ENCODE measurements around the gene SDC4. TPM values are rescaled to one million over a fixed set of nuclear protein-coding genes. Genes with fewer than 3 reads are reported as not detected.

SDC4 gene
- total and polyA plus RNA-seq, 10 of the 15 experiments (the other 5 are each of a cell fraction or from before 2014, with no cell fraction given) = 0.52 to 11.3 (median 1.4) TPM

- WGBS (ENCODE audit: insufficient coverage, insufficient replicate concordance, low lambda C conversion rate, missing lambda C conversion rate) = 96% methylated on average over 5 of the region's 5 CpGs
- Histone ChIP-seq H3K36me3 (ENCODE audit: control insufficient read depth in 2 of 2, insufficient read depth in 2 of 2, low read length in 1 of 2) (peaks cover 6 to 7% of the 10 kb centered on the region in 2 experiments; a peak in 3 of 4 replicates), H4K20me1 (ENCODE audit: control insufficient read depth, insufficient read depth) (no peaks in the 10 kb centered on the region; the same call in 1 of the 2 replicates), H3K4me3 (no peak overlapping the region), H3K79me2 (ENCODE audit: control insufficient read depth, insufficient read depth, low read length) (peaks cover 7% of the 10 kb centered on the region), H3K27ac (ENCODE audit: control insufficient read depth, insufficient read depth) (no peak overlapping the region), H3K9ac (ENCODE audit: control insufficient read depth, insufficient read depth, low read length) (no peak overlapping the region), H3K9me3 (replicated peaks; ENCODE audit: control insufficient read depth, insufficient read depth, low read length) (no peaks in the 10 kb centered on the region; the same call in 2 of the 3 replicates), H3K27me3 (replicated peaks in 1 of 2; ENCODE audit: control insufficient read depth in 2 of 2, insufficient read depth in 2 of 2, low read length in 1 of 2) (no peaks in the 10 kb centered on the region), H3K4me1 (ENCODE audit: control insufficient read depth, insufficient read depth, low read length) (peaks cover 45% of the 10 kb centered on the region), H2AFZ (ENCODE audit: control insufficient read depth, low read depth, low read length) (no peak overlapping the region), H3K4me2 (ENCODE audit: control insufficient read depth, insufficient read depth) (peak overlapping the region; percentile 44; the same call in 1 of the 2 replicates)
- ChIA-PET POLR2A (interaction anchor here (0.6 kb wide), 1 partner anchor 1720 kb away, joined by 3 read pairs; no protein-coding TSS in a partner anchor), CTCF (interaction anchor here (0.7 to 19.4 kb wide), 8 partner anchors 7 to 406 kb away, joined by 3 to 685 read pairs (median 4); no protein-coding TSS in a partner anchor), SMC1A (ENCODE audit: uncharacterized antibody, unreplicated experiment) (interaction anchor here (0.8 to 19.8 kb wide), 7 partner anchors 8 to 315 kb away, joined by 4 to 440 read pairs (median 6); no protein-coding TSS in a partner anchor), RAD21 (ENCODE audit: unreplicated experiment) (interaction anchor here (1.2 to 17.6 kb wide), 3 partner anchors 45 to 72 kb away, joined by 3 to 394 read pairs (median 4); no protein-coding TSS in a partner anchor)
- FAIRE-seq (no peak), DNase-seq (ENCODE audit: low read depth, low spot score) (no peak), ATAC-seq (no peak)
- in situ Hi-C loops (cut with MboI) (loop anchor here (5.0 to 10.0 kb wide), 2 partner anchors 52 to 749 kb away; partner anchors contain the start of genes CD40 and PIGT), intact Hi-C loops (cut with micrococcal nuclease; ENCODE audit: unreplicated experiment) (no loop called here)
- BruUV-seq (replicated peaks) = no TSS peak
- TF ChIP-seq MEF2B (IDR thresholded peaks at IDR 0.05; ENCODE audit: partially characterized antibody, poor library complexity, severe bottlenecking) (no peak), ZZZ3 (IDR thresholded peaks at IDR 0.05; ENCODE audit: control insufficient read depth, insufficient read length, low read depth) (no peak), TCF12 (IDR thresholded peaks at IDR 0.05; ENCODE audit: low read depth, low read length) (no peak), NKRF (conservative IDR thresholded peaks at IDR 0.05) (no peak), ZNF217 (IDR thresholded peaks at IDR 0.05) (no peak), BCLAF1 (IDR thresholded peaks at IDR 0.05) (no peak), NR2C2 (IDR thresholded peaks at IDR 0.05; ENCODE audit: borderline replicate concordance, control insufficient read depth, insufficient read length, low read depth) (no peak), NRF1 (conservative IDR thresholded peaks at IDR 0.05; ENCODE audit: low read depth, low read length) (no peak), KAT2A (conservative IDR thresholded peaks at IDR 0.05; ENCODE audit: control insufficient read depth, low read depth, low read length) (no peak), NFYA (IDR thresholded peaks at IDR 0.05; ENCODE audit: borderline replicate concordance, low read depth, low read length) (no peak), SP1 (IDR thresholded peaks at IDR 0.05; ENCODE audit: low read depth, low read length) (no peak), ETV6 (conservative IDR thresholded peaks at IDR 0.05 in 1 of 2, IDR thresholded peaks at IDR 0.05 in 1 of 2; ENCODE audit: borderline replicate concordance in 1 of 2, low read depth in 1 of 2) (no peak), ZBTB4 (CRISPR knock-in tag; IDR thresholded peaks at IDR 0.05) (no peak)
These were observed 17.3 kb upstream of the SDC4 start for GRCh38 chr20:45365444-45365970.

Data from GM12878 (cell line).